ENCODE measurements around the gene TULP1.

The TULP1 gene

GRCh38 chr6:35468980-35469750 is 43.5 kb downstream of the TULP1 start:
- DNase-seq (ENCODE audit: extremely low read depth in 1 of 2, low read depth in 1 of 2), result no peak

DNA sequence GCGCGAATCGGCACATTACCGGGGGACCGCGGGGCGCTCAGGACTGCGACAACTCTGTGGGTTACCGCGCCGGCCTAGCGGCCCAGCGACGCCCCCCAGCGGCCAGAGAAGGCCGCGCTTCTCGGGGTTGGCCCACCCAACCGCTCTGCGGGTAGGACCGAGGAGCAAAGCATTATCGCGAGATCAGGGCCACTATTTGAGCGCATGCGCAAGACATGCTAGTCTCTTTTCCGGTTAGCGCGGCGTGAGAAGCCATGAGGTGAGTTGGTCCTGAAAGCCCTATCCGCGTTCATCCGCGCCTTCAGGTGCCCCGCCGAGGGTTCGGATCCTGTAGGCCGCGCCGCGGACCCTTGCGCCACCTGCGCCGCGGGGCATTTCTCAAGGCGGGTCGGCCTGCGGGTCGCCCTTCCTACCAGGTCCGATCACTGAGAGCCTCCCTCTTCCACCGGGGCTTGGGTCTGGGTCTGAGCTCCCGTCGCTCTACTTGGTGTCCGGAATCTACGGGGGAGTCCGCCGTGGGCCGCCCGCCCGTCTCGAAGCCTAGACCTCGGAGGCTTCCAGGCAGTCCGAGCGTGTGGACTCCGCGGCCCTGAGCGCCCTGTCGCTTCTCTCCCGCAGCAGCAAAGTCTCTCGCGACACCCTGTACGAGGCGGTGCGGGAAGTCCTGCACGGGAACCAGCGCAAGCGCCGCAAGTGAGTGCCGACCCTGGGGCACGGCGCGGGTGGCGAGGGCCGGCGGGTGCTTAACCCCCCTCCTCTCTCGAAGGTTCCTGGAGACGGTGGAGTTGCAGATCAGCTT is 44.3 kb downstream of the TULP1 start, which contains the start of gene RPL10A:
Gene RPL10A (plus strand): TSS at position 221 of the 799 bp plus-strand sequence. CDS start 34 bp downstream, at position 255.
- DNase-seq (ENCODE audit: extremely low read depth in 1 of 2, low read depth in 1 of 2), result peak; percentile 91 to 95

- no peak for DNase-seq (ENCODE audit: extremely low read depth in 1 of 2, low read depth in 1 of 2)
Observed at GRCh38 chr6:35465646-35466045, 47.0 kb downstream of the TULP1 start.

DNA sequence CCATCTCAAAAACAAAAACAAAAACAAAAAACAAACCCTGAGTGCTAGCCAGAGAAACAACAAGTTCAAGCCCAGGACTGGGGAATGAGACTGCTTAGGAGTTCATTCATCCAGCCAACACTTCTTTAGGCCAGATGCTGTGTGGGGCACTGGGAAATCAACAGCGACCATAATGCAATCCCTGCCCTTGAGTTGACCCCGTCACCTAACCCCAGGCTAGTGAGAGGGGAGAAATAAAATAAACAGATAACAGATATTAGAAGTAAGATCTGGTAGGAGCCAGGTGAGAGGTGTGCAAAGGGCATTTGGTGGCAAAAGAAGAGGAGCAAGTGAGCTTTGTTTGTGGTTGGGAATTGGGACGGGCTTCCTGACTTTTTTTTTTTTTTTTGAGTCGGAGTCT is 49.4 kb downstream of the TULP1 start:
- no peak for DNase-seq (ENCODE audit: extremely low read depth in 1 of 2, low read depth in 1 of 2)

DNA sequence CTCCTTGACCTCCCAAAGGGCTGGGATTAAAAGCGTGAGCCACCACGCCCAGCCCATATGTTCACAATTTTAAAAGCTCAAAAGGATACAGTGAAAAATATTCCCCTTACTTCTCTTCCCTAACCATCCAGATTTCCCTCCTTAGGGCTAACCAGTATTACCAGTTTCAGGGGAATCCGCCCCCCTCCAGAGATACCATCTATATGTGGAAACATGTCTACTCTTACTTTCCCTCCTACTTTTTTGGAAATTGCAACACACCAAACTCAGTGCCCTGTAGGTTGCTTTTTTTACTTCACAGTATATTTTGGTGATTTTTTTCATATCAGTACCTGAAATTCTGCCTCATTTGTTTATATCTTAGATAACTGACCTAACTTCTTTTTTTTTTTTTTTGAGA is 51.4 kb downstream of the TULP1 start:
- no peak for DNase-seq (ENCODE audit: extremely low read depth in 1 of 2, low read depth in 1 of 2)

GRCh38 chr6:35457907-35458306 is 54.8 kb downstream of the TULP1 start:
- no peak for DNase-seq (ENCODE audit: extremely low read depth in 1 of 2, low read depth in 1 of 2)

DNA sequence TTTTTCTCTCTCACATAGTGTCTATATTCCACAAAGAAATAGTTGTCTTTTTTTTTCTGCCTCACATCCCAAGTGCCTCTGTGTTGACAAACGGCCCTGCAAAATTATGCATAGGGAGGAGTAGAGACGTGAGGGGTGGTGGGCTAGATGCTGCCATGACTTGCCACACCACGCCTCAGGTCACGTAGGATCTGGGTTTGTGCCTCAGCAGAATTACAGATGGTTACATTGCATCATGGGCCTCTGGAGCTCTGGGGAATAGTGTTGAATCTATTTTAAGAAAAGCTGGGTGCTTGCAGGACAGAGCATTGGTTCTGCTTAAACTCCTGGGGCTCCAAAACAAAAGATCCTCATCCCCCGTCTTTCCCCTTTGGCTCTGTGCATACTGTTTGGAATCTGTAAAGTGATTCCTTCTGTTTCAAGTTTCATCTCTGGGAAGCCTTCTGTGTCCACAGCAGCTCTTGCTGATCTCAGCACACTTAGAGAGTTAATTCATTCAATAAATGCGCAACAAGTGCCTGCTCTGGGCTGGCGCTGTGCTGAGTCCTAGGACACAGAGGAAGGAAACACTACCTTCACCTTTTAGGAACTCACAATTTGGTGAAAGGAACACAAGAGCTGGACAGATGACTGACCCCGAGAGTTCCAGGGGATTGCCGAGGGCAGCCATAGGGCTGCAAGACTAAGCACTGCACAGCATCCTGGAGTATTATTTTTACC is 58.1 kb downstream of the TULP1 start:
- DNase-seq (ENCODE audit: extremely low read depth in 1 of 2, low read depth in 1 of 2), result no peak

DNA sequence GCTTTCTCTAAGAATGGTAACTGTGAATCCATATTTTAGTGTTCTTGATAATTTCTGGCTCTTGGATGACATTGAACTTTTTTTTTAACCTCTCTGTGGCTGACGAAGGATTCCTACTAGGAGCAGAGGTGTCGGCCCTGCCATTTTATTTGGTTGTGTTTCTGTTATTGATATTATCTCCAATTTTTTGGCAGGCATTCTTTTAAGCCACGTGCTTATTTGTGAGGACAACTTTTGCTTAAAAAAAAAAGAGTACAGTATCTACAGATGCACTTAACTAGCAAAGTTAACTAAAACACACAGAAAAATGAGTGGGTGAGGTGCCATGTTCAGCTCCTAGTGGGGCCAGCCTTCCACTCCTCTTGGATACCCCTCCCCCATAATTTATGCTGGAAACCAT is 59.5 kb downstream of the TULP1 start:
- DNase-seq (ENCODE audit: extremely low read depth in 1 of 2, low read depth in 1 of 2), result no peak

DNA sequence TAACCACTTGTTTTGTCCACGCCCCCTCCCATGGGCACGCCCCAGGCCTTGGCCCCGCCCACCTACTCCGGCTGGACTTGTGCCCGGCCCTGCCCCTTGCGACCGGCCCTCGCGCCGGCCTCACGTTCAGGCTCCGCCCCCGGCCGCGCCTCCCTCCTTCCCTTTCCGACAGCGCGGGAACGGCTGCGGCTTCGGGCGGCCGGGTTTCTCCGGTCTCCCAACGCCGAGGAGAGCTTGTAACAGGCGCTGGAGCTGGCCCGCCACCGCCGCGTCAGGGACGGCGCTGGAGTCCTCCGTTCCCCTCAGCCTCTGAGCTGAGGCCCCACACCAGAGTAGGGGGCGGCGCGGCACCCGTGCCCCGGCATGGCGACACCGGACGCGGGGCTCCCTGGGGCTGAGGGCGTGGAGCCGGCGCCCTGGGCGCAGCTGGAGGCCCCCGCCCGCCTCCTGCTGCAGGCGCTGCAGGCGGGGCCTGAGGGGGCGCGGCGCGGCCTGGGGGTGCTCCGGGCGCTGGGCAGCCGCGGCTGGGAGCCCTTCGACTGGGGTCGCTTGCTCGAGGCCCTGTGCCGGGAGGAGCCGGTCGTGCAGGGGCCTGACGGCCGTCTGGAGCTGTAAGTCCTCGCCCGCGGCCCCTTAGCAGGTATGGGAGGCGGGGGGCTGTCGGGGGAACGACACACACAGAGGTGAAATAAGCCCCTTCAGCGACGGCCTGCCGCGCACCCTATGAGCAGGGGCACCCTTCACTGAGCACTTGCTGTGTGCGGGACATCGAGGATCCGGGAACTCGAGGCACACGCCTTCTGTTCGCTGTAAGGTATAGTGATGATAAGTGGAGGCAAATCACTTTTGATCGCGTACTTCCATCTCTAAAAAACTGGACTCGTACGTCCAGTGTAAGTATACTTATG is 60.3 kb downstream of the TULP1 start, which contains the start of gene FANCE:
Gene FANCE (plus strand): TSS at position 156 of the 908 bp plus-strand sequence. CDS start 208 bp downstream, at position 364.
- peak; percentile 65 to 83 for DNase-seq (ENCODE audit: extremely low read depth in 1 of 2, low read depth in 1 of 2)

GRCh38 chr6:35451354-35452182 is 61.1 kb downstream of the TULP1 start:
- DNase-seq (ENCODE audit: extremely low read depth in 1 of 2, low read depth in 1 of 2), result no peak

DNA sequence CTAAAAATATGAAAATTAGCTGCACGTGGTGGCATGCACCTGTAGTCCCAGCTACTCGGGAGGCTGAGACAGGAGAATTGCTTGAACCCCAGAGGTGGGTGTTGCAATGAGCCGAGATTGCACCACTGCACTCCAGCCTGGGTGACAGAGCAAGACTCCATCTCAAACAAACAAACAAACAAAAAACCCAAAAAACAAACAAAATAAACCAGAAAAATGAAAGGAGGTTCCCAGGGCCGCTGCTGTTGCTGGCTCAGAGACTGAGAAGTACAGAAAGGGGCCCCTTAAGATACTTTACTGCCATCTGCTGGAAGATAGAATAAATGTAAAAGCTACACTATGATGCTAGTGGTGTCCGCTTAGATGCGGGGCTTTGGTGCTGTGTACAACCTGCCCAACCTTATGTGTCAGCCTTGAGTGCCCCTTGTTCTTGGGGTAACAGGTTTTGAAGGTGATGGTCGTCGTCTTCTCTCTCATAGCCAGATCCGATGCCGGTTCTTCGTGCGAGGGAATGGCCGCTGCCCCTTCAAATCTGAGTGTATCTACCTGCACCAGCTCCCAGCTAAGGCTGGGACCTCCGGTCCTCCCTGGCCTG is 63.3 kb downstream of the TULP1 start:
- no peak for DNase-seq (ENCODE audit: extremely low read depth in 1 of 2, low read depth in 1 of 2)

DNA sequence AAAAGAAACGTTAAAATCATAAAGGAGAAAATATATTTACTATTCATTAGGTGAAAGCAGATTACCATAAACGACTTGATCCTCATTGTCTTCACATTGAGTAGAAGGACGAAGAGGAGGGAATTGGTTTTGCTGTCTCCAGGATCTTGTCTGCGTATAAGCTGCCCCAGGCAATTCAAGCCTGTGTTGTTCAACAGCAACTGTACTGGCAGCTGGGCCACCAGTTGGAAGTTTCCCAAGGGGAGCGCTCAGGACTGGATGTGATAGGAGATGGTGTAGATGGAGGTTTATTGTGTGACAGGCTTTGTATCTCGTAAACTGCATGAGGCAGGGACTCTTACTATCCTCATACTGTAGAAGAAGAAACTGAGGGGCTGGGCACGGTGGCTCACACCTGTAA is 64.5 kb downstream of the TULP1 start:
- DNase-seq (ENCODE audit: extremely low read depth in 1 of 2, low read depth in 1 of 2), result no peak

Data from activated CD8-positive, alpha-beta memory T cell treated with anti-CD3 and anti-CD28 coated beads for 1 hour (primary cell).